ENCODE data around the gene ZAP70. TPM values are rescaled to one million over a fixed set of nuclear protein-coding genes. Genes with fewer than 3 reads are reported as not detected.

Gene ZAP70
- total RNA-seq, 1 experiment from 2014 or later, result 0.54 TPM

GRCh38 chr2:97673915-97674283 lies 39.5 kb upstream of the ZAP70 start:
- no peaks in the 10 kb centered on the region for H3K9me3 ChIP-seq (ENCODE audit: control insufficient read depth, insufficient read depth, low read depth, low read length)
- no peak for ATAC-seq
- no TSS peak for BruUV-seq (replicated peaks)
- intact Hi-C loops (cut with micrococcal nuclease; ENCODE audit: unreplicated experiment) (no loop called here), in situ Hi-C loops (cut with HindIII; ENCODE audit: low pct_unique_long_range_greater_than_20kb, low sequenced_read_pairs) (no loop called here)
- no peaks in the 10 kb centered on the region for H3K27me3 ChIP-seq (ENCODE audit: control insufficient read depth, insufficient read depth, low read length)
- POLR2A ChIA-PET, result no interaction called here
- H3K4me1 ChIP-seq (ENCODE audit: control insufficient read depth, insufficient read depth, low read length), result no peaks in the 10 kb centered on the region
- H3K4me3 ChIP-seq (ENCODE audit: low read depth in 2 of 2, low read length in 2 of 2), result no peak overlapping the region
- no peak overlapping the region for H3K27ac ChIP-seq (ENCODE audit: low read length)
- TF ChIP-seq TCF7L2 (IDR thresholded peaks at IDR 0.05; ENCODE audit: low read depth, low read length) (no peak), SIN3A (IDR thresholded peaks at IDR 0.05; ENCODE audit: borderline replicate concordance, insufficient read depth, low read depth, low read length) (no peak), POLR2AphosphoS5 (IDR thresholded peaks at IDR 0.05; ENCODE audit: low read depth, low read length) (no peak), CTCF (IDR thresholded peaks at IDR 0.05) (no peak), REST (IDR thresholded peaks at IDR 0.05; ENCODE audit: insufficient read depth in 1 of 2, low read depth in 2 of 2, low read length in 1 of 2) (no peak)
- no peaks in the 10 kb centered on the region for H3K36me3 ChIP-seq (ENCODE audit: control insufficient read depth, insufficient read depth, low read length)
- CTCF ChIA-PET, result no interaction called here
- no peak for DNase-seq (ENCODE audit: low read depth, low spot score)

GRCh38 chr2:97675430-97676113 lies 37.8 kb upstream of the ZAP70 start:
- BruUV-seq (replicated peaks), result no TSS peak
- no peaks in the 10 kb centered on the region for H3K4me1 ChIP-seq (ENCODE audit: control insufficient read depth, insufficient read depth, low read length)
- TF ChIP-seq REST (IDR thresholded peaks at IDR 0.05; ENCODE audit: insufficient read depth in 1 of 2, low read depth in 2 of 2, low read length in 1 of 2) (no peak), TCF7L2 (IDR thresholded peaks at IDR 0.05; ENCODE audit: low read depth, low read length) (no peak), POLR2AphosphoS5 (IDR thresholded peaks at IDR 0.05; ENCODE audit: low read depth, low read length) (no peak), SIN3A (IDR thresholded peaks at IDR 0.05; ENCODE audit: borderline replicate concordance, insufficient read depth, low read depth, low read length) (no peak), CTCF (IDR thresholded peaks at IDR 0.05) (no peak)
- intact Hi-C loops (cut with micrococcal nuclease; ENCODE audit: unreplicated experiment) (no loop called here), in situ Hi-C loops (cut with HindIII; ENCODE audit: low pct_unique_long_range_greater_than_20kb, low sequenced_read_pairs) (no loop called here)
- no peak overlapping the region for H3K27ac ChIP-seq (ENCODE audit: low read length)
- no peak overlapping the region for H3K4me3 ChIP-seq (ENCODE audit: low read depth in 2 of 2, low read length in 2 of 2)
- H3K9me3 ChIP-seq (ENCODE audit: control insufficient read depth, insufficient read depth, low read depth, low read length), result no peaks in the 10 kb centered on the region
- H3K36me3 ChIP-seq (ENCODE audit: control insufficient read depth, insufficient read depth, low read length), result no peaks in the 10 kb centered on the region
- DNase-seq (ENCODE audit: low read depth, low spot score), result no peak
- ChIA-PET POLR2A (no interaction called here), CTCF (interaction anchor here (0.8 kb wide), 1 partner anchor 12 kb away, joined by 3 read pairs; the partner anchor contains the start of gene ACTR1B)
- ATAC-seq, result no peak
- H3K27me3 ChIP-seq (ENCODE audit: control insufficient read depth, insufficient read depth, low read length), result no peaks in the 10 kb centered on the region
